Fibroblast of lung (primary cell): ENCODE measurements around the gene GGT6.

Source experiments
- EZH2 ChIP-seq: IDR thresholded peaks from 2 replicates; pipeline ENCODE4 v1.5.1; 2012; ENCODE audit warnings: low read length, control low read depth, mild to moderate bottlenecking; ENCODE audit errors: missing control alignments
- TF ChIP-seq, protein P1 (sequence below), 2 donors: IDR thresholded peaks in 1 of 2; conservative IDR thresholded peaks in 1 of 2; 1 replicate in 1 of 2; 2 replicates in 1 of 2; pipeline ENCODE4 v1.5.1; 2011 to 2012; ENCODE audit warnings: low read length in 2 of 2, control low read depth in 1 of 2, inconsistent platforms in 1 of 2, low read depth in 1 of 2, mild to moderate bottlenecking in 1 of 2

GRCh38 chr17:4555873-4556759 lies 4.3 kb downstream of the GGT6 start:
- TF ChIP-seq, protein P1, sequence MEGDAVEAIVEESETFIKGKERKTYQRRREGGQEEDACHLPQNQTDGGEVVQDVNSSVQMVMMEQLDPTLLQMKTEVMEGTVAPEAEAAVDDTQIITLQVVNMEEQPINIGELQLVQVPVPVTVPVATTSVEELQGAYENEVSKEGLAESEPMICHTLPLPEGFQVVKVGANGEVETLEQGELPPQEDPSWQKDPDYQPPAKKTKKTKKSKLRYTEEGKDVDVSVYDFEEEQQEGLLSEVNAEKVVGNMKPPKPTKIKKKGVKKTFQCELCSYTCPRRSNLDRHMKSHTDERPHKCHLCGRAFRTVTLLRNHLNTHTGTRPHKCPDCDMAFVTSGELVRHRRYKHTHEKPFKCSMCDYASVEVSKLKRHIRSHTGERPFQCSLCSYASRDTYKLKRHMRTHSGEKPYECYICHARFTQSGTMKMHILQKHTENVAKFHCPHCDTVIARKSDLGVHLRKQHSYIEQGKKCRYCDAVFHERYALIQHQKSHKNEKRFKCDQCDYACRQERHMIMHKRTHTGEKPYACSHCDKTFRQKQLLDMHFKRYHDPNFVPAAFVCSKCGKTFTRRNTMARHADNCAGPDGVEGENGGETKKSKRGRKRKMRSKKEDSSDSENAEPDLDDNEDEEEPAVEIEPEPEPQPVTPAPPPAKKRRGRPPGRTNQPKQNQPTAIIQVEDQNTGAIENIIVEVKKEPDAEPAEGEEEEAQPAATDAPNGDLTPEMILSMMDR (conservative IDR thresholded peaks at IDR 0.05 in 1 of 2, IDR thresholded peaks at IDR 0.05 in 1 of 2; ENCODE audit: low read depth in 1 of 2, low read length in 2 of 2) = no peak
- TF ChIP-seq EZH2 = no peak
